Keratinocyte (primary cell): ENCODE results near the gene FOXO1. TPM values are rescaled to one million over a fixed set of nuclear protein-coding genes. Genes with fewer than 3 reads are reported as not detected.

Experiments used
- DNase-seq: peaks from one replicate; pipeline ENCODE4 v3.0.0-alpha.2; 2011; ENCODE audit warnings: low read depth, missing footprints, low spot score
- FAIRE-seq: peaks from 2 replicates; lab custom pipeline; 2011; peaks lifted over from hg19 to GRCh38; lab: Jason Lieb, UNC
- H2AFZ ChIP-seq: 2 replicates; pipeline ENCODE4 v1.6.0; 2012; ENCODE audit warnings: low read length, control low read depth, inconsistent platforms; ENCODE audit not compliant: control insufficient read depth
- H3K27ac ChIP-seq: 2 replicates; pipeline ENCODE4 v1.5.1; 2011; ENCODE audit warnings: low read length; ENCODE audit not compliant: control insufficient read depth, insufficient read depth
- H3K27me3 ChIP-seq: 3 replicates; pipeline ENCODE4 v1.6.0; 2011; ENCODE audit warnings: low read length; ENCODE audit not compliant: control insufficient read depth, insufficient read depth; ENCODE audit errors: extremely low read depth
- H3K36me3 ChIP-seq, 2 experiments: 2 replicates in 1 of 2; 3 replicates in 1 of 2; pipeline ENCODE4 v1.5.1; 2011; ENCODE audit warnings: low read length in 2 of 2, mild to moderate bottlenecking in 1 of 2; ENCODE audit not compliant: control insufficient read depth in 2 of 2, insufficient read depth in 2 of 2; ENCODE audit errors: extremely low read depth in 1 of 2
- H3K4me1 ChIP-seq: 3 replicates; pipeline ENCODE4 v1.5.1; 2011; ENCODE audit warnings: low read length; ENCODE audit not compliant: control insufficient read depth, insufficient read depth; ENCODE audit errors: extremely low read depth
- H3K4me2 ChIP-seq: 3 replicates; pipeline ENCODE4 v1.6.0; 2011; ENCODE audit warnings: low read depth, low read length; ENCODE audit not compliant: control insufficient read depth, insufficient read depth; ENCODE audit errors: extremely low read depth
- H3K4me3 ChIP-seq, 3 experiments: fragments of 200-600 bp in 1 of 3; sonication (generic) in 1 of 3; 2 replicates in 2 of 3; 3 replicates in 1 of 3; pipeline ENCODE4 v1.5.1; 2011 to 2016; ENCODE audit warnings: low read length in 3 of 3, mild to moderate bottlenecking in 3 of 3, control low read depth in 2 of 3, inconsistent platforms in 1 of 3, low read depth in 1 of 3, mixed read lengths in 1 of 3, mixed run types in 1 of 3, moderate library complexity in 1 of 3; ENCODE audit not compliant: control insufficient read depth in 2 of 3, insufficient read depth in 2 of 3; ENCODE audit errors: extremely low read depth in 1 of 3
- H3K79me2 ChIP-seq: 2 replicates; pipeline ENCODE4 v1.6.0; 2012; ENCODE audit warnings: low read length; ENCODE audit not compliant: control insufficient read depth, insufficient read depth
- H3K9ac ChIP-seq: 3 replicates; pipeline ENCODE4 v1.6.0; 2011; ENCODE audit warnings: low read length; ENCODE audit not compliant: control insufficient read depth, insufficient read depth; ENCODE audit errors: extremely low read depth
- H3K9me1 ChIP-seq: 3 replicates; pipeline ENCODE4 v1.6.0; 2011; ENCODE audit warnings: low read length; ENCODE audit not compliant: control insufficient read depth, insufficient read depth; ENCODE audit errors: extremely low read depth
- H3K9me3 ChIP-seq: 2 replicates; pipeline ENCODE4 v1.5.1; 2012; ENCODE audit warnings: low read depth, low read length; ENCODE audit not compliant: control insufficient read depth
- H4K20me1 ChIP-seq: 3 replicates; pipeline ENCODE4 v1.6.0; 2011; ENCODE audit warnings: low read length; ENCODE audit not compliant: control insufficient read depth, insufficient read depth; ENCODE audit errors: extremely low read depth
- EZH2 ChIP-seq: IDR thresholded peaks from one replicate; pipeline ENCODE4 v1.6.1; 2012; ENCODE audit warnings: inconsistent platforms, mild to moderate bottlenecking, low read length, moderate library complexity
- dilution Hi-C: fragments of 300-500 bp; cut with MboI; formaldehyde crosslinking; loops from one replicate; pipeline ENCODE4 v1.7.0; 2020; ENCODE audit warnings: low sequenced_read_pairs; ENCODE audit not compliant: extremely low pct_ligation_motif_present
- polyA plus RNA-seq, 5 experiments: library from polyadenylated mRNA; depleted of rRNA in 3 of 5; stranded (reverse) in 3 of 5; stranded (forward) in 1 of 5; unstranded in 1 of 5; fragments of >200 nt; gene quantifications; 1 replicate in 1 of 5; 2 replicates in 3 of 5; 3 replicates in 1 of 5; pipeline versions ENCODE4 v1.2.1 to v1.2.3, GENCODE V29; 2011 to 2012; ENCODE audit warnings: missing spikeins in 2 of 5, low read depth in 1 of 5, low replicate concordance in 1 of 5
- TF ChIP-seq, protein P1 (sequence below), 3 experiments: IDR thresholded peaks in 1 of 3; conservative IDR thresholded peaks in 1 of 3; optimal IDR thresholded peaks in 1 of 3; 2 replicates in 2 of 3; 3 replicates in 1 of 3; pipeline versions ENCODE3 to v1.5.1; 2011; ENCODE audit warnings: low read length in 3 of 3, mild to moderate bottlenecking in 3 of 3, moderate library complexity in 2 of 3, control low read depth in 1 of 3, inconsistent platforms in 1 of 3; ENCODE audit not compliant: insufficient read depth in 2 of 3; ENCODE audit errors: extremely low read depth in 1 of 3

Gene FOXO1
- polyA plus RNA-seq, 1 donor (not counting 4 experiments of a cell fraction or from before 2014, with no cell fraction given): 8.3 TPM

- Histone ChIP-seq H3K4me3 (no peak overlapping the region), H3K27ac (no peak overlapping the region), H4K20me1 (no peaks in the 10 kb centered on the region), H3K4me2 (no peak overlapping the region), H2AFZ (no peak overlapping the region), H3K36me3 (no peaks in the 10 kb centered on the region), H3K4me1 (peaks cover 5% of the 10 kb centered on the region), H3K9ac (no peak overlapping the region), H3K79me2 (no peaks in the 10 kb centered on the region), H3K9me1 (no peaks in the 10 kb centered on the region), H3K27me3 (no peaks in the 10 kb centered on the region), H3K9me3 (no peaks in the 10 kb centered on the region)
- DNase-seq (no peak), FAIRE-seq (no peak)
- no peak for TF ChIP-seq EZH2
- TF ChIP-seq, protein P1, sequence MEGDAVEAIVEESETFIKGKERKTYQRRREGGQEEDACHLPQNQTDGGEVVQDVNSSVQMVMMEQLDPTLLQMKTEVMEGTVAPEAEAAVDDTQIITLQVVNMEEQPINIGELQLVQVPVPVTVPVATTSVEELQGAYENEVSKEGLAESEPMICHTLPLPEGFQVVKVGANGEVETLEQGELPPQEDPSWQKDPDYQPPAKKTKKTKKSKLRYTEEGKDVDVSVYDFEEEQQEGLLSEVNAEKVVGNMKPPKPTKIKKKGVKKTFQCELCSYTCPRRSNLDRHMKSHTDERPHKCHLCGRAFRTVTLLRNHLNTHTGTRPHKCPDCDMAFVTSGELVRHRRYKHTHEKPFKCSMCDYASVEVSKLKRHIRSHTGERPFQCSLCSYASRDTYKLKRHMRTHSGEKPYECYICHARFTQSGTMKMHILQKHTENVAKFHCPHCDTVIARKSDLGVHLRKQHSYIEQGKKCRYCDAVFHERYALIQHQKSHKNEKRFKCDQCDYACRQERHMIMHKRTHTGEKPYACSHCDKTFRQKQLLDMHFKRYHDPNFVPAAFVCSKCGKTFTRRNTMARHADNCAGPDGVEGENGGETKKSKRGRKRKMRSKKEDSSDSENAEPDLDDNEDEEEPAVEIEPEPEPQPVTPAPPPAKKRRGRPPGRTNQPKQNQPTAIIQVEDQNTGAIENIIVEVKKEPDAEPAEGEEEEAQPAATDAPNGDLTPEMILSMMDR (optimal IDR thresholded peaks at IDR 0.05 in 1 of 3, IDR thresholded peaks at IDR 0.05 in 1 of 3, conservative IDR thresholded peaks at IDR 0.05 in 1 of 3; ENCODE audit: extremely low read depth in 1 of 3, insufficient read depth in 2 of 3, low read length in 3 of 3): no peak
- dilution Hi-C loops: no loop called here
These were observed 148.7 kb downstream of the FOXO1 start for GRCh38 chr13:40517486-40518480.

GRCh38 chr13:40515702-40516101 lies 150.7 kb downstream of the FOXO1 start:
- Histone ChIP-seq H3K9me1 (no peaks in the 10 kb centered on the region), H3K36me3 (no peaks in the 10 kb centered on the region), H4K20me1 (no peaks in the 10 kb centered on the region), H3K4me2 (no peak overlapping the region), H3K79me2 (no peaks in the 10 kb centered on the region), H2AFZ (no peak overlapping the region), H3K27ac (no peak overlapping the region), H3K9ac (no peak overlapping the region), H3K9me3 (no peaks in the 10 kb centered on the region), H3K27me3 (no peaks in the 10 kb centered on the region), H3K4me1 (peaks cover 5% of the 10 kb centered on the region), H3K4me3 (no peak overlapping the region)
- TF ChIP-seq, protein P1 (optimal IDR thresholded peaks at IDR 0.05 in 1 of 3, IDR thresholded peaks at IDR 0.05 in 1 of 3, conservative IDR thresholded peaks at IDR 0.05 in 1 of 3; ENCODE audit: extremely low read depth in 1 of 3, insufficient read depth in 2 of 3, low read length in 3 of 3): no peak
- no peak for TF ChIP-seq EZH2
- DNase-seq: no peak
- no peak for FAIRE-seq
- dilution Hi-C loops: no loop called here
